Adrenal gland (tissue), 12 donors: ENCODE data around the gene RNF151. TPM values are rescaled to one million over a fixed set of nuclear protein-coding genes. Genes with fewer than 3 reads are reported as not detected.

Experiments used
- DNase-seq, 7 donors: peaks; one replicate each; pipeline ENCODE4 v3.0.0-alpha.2; 2019 to 2020
- H3K27ac ChIP-seq, 5 donors: fragments of 200-600 bp; sonication (generic) in 4 of 5; 1 replicate in 3 of 5; 2 replicates in 2 of 5; pipeline versions ENCODE4 v1.5.1 to v1.8.0; 2016 to 2020; ENCODE audit warnings: mild to moderate bottlenecking in 1 of 5
- H3K27me3 ChIP-seq: fragments of 200-600 bp; 2 replicates; pipeline ENCODE4 v1.8.0; 2021
- H3K36me3 ChIP-seq, 2 donors: fragments of 200-600 bp; replicated peaks in 1 of 2; 1 replicate in 1 of 2; 2 replicates in 1 of 2; pipeline versions ENCODE4 v1.5.1 to v1.8.0; 2018 to 2022
- H3K4me1 ChIP-seq, 2 donors: fragments of 200-600 bp; replicated peaks in 1 of 2; 1 replicate in 1 of 2; 2 replicates in 1 of 2; pipeline versions ENCODE4 v1.5.1 to v1.8.0; 2018 to 2021
- H3K4me3 ChIP-seq, 4 donors: fragments of 200-600 bp; sonication (generic) in 3 of 4; one replicate each; pipeline ENCODE4 v1.5.1; 2016 to 2018
- H3K9me3 ChIP-seq, 3 donors: fragments of 200-600 bp; sonication (generic) in 1 of 3; replicated peaks in 1 of 3; 1 replicate in 2 of 3; 2 replicates in 1 of 3; pipeline versions ENCODE4 v1.5.1 to v1.8.0; 2016 to 2021
- POLR2A ChIP-seq, 2 donors: fragments of 450-650 bp; IDR thresholded peaks; one replicate each; pipeline ENCODE4 v1.6.1; 2017; ENCODE audit warnings: antibody characterized with exemption in 2 of 2, mild to moderate bottlenecking in 2 of 2, moderate library complexity in 1 of 2
- WGBS, 4 donors: extraction: QIAGEN DNeasy Blood & Tissue Kit in 2 of 4; methylation state at CpG; one replicate each; pipeline versions ENCODE4 v1.1.5 to v1.1.7; 2013 to 2017; 5-methylcytosine and 5-hydroxymethylcytosine counted together
- intact Hi-C, 2 donors: fragments of 100-400 bp; cut with DNase I; formaldehyde crosslinking; loops; one replicate each; pipeline versions ENCODE4 v1.14.1 to v1.15.0; 2022 to 2023
- polyA plus RNA-seq, 3 donors: library from polyadenylated mRNA; stranded (reverse); fragments of 200-250 nt in 2 of 3; fragments of 350-450 nt in 1 of 3; fragmentation: Illumina TruSeq in 1 of 3; extraction: RNeasy Lipid Tissue Mini Kit (QIAGEN cat#74804) in 1 of 3; gene quantifications; one replicate each; pipeline ENCODE4 v1.2.3, GENCODE V29; 2013 to 2014
- total RNA-seq, 9 donors: library from RNA; depleted of rRNA in 4 of 9; stranded (reverse); fragments of >200 nt in 4 of 9; fragments of 120-200 nt in 1 of 9; fragmentation: NEBNext Ultra II Directional in 1 of 9; extraction: Animal tissue kit (Norgen Biotek cat#: 25700) in 1 of 9; gene quantifications; one replicate each; pipeline versions ENCODE4 v1.1.0 to v1.2.4, GENCODE V29; 2013 to 2023
- TF ChIP-seq, protein P1 (sequence below), 6 experiments: fragments of 450-650 bp in 4 of 6; fragments of 200-600 bp in 2 of 6; sonication (generic) in 1 of 6; IDR thresholded peaks; 1 replicate in 5 of 6; 2 replicates in 1 of 6; pipeline versions ENCODE4 v1.5.1 to v1.8.0; 2016 to 2021; ENCODE audit warnings: antibody characterized with exemption in 6 of 6, mild to moderate bottlenecking in 2 of 6, moderate library complexity in 1 of 6
- donor health status: healthy with polysubstance abuse.
- donor health status: Bipolar disorder and iron deficiency.
- donor health status: DM: yes; HTN: yes; CAD: no.
- donor health status: DM: no; HTN: no; CAD: no.
- donor health status: DM: no; HTN: no; CAD: no.
- donor health status: DM: yes; HTN: yes; CAD: no.

RNF151 gene
- total and polyA plus RNA-seq, 12 donors: 0.20 to 0.64 (median 0.47) TPM; not detected in 9

DNA sequence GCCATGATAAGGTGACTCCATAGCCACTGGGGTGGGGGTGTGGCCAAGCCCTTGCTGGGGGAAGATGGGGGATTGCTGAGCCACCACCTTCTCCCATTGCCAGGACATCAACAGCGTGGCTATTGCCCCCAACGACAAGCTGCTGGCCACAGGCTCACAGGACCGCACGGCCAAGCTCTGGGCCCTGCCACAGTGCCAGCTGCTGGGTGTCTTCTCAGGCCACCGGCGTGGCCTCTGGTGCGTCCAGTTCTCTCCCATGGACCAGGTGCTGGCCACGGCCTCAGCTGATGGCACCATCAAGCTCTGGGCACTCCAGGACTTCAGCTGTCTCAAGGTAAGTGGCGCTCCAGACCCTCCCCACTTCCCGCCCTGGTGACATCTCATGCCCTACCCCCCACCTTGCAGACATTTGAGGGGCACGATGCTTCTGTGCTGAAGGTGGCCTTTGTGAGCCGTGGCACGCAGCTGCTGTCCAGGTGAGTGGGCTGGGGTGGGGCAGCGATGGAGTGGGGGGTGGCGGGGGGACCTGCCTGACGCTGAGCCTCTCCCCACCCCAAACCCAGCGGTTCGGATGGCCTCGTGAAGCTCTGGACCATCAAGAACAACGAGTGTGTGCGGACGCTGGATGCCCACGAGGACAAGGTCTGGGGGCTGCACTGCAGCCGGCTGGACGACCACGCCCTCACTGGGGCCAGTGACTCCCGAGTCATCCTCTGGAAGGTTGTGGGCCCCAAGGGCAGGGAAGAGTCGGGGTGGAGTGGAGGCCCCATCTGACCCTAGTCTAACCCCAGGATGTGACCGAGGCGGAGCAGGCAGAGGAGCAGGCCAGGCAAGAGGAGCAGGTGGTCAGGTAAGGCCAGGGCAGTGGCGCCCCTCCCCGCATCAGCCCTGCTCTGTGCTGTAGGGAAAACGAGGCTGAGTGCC lies 10.6 kb downstream of the RNF151 start:
- no peak overlapping the region for H3K4me3 ChIP-seq
- peaks cover 0 to 47% of the 10 kb centered on the region in 2 donors for H3K36me3 ChIP-seq
- TF ChIP-seq, protein P1, sequence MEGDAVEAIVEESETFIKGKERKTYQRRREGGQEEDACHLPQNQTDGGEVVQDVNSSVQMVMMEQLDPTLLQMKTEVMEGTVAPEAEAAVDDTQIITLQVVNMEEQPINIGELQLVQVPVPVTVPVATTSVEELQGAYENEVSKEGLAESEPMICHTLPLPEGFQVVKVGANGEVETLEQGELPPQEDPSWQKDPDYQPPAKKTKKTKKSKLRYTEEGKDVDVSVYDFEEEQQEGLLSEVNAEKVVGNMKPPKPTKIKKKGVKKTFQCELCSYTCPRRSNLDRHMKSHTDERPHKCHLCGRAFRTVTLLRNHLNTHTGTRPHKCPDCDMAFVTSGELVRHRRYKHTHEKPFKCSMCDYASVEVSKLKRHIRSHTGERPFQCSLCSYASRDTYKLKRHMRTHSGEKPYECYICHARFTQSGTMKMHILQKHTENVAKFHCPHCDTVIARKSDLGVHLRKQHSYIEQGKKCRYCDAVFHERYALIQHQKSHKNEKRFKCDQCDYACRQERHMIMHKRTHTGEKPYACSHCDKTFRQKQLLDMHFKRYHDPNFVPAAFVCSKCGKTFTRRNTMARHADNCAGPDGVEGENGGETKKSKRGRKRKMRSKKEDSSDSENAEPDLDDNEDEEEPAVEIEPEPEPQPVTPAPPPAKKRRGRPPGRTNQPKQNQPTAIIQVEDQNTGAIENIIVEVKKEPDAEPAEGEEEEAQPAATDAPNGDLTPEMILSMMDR (IDR thresholded peaks at IDR 0.05): no peak
- TF ChIP-seq POLR2A (IDR thresholded peaks at IDR 0.05): no peak
- peaks cover 7 to 12% of the 10 kb centered on the region in 2 donors for H3K4me1 ChIP-seq
- no peak overlapping the region for H3K27ac ChIP-seq
- H3K9me3 ChIP-seq: no peaks in the 10 kb centered on the region
- peaks cover 26% of the 10 kb centered on the region for H3K27me3 ChIP-seq
- intact Hi-C loops: no loop called here
- no peak for DNase-seq
- WGBS, 4 donors: 89 to 94% (median 93%) methylated on average over 3 to 33 of the region's 33 CpGs

DNA sequence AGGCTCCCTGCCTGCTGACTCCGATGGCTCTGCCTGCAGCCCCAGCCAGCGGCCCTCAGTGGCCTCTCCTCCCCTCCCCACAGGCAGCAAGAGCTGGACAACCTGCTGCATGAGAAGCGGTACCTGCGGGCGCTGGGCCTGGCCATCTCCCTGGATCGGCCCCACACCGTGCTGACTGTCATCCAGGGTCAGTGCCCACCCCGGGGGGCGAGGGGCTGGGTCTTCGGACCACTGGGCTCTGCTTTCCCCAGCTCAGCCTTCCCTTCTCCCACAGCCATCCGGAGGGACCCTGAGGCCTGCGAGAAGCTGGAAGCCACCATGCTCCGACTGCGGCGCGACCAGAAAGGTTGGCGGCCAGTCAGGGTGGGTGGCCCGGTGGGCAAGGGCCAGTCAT lies 11.2 kb downstream of the RNF151 start:
- TF ChIP-seq POLR2A (IDR thresholded peaks at IDR 0.05): no peak
- TF ChIP-seq, protein P1 (IDR thresholded peaks at IDR 0.05): no peak
- Histone ChIP-seq H3K4me3 (no peak overlapping the region), H3K36me3 (peaks cover 0 to 47% of the 10 kb centered on the region in 2 donors), H3K27ac (no peak overlapping the region), H3K27me3 (peaks cover 26% of the 10 kb centered on the region), H3K9me3 (no peaks in the 10 kb centered on the region), H3K4me1 (peaks cover 2 to 5% of the 10 kb centered on the region in 2 donors)
- intact Hi-C loops: no loop called here
- no peak for DNase-seq
- WGBS, 4 donors: 93 to 97% (median 95%) methylated on average over 5 to 18 of the region's 18 CpGs; no CpG with 5 or more reads in 1 of the 4 donors

DNA sequence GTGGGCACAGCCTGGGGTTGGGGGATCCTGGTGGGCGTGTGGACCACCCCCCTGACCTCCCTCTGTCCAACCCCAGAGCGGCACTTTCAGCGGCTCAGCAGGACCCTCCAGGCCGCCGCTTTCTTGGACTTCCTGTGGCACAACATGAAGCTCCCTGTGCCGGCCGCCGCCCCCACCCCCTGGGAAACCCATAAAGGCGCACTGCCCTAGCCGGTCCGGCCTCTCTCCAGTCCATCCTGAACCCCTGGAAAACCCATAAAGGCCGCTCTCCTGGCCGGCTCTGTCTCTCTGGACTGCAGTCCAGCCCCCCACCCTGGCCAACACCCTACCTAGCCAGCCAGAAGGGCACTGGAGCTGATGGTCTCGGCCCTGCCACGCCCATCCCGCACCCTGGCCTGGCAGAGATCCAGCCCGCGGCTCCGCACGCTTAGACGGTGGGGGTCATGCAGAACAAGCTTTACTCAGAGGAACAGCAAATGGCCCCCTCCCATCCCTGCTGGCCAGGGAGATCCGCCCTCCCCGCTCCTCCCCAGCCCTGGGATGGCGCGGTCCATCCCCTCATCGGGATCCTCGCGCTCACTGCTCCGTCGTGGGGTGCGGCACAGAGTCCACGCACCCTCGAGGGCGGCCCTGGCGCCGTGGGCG lies 11.9 kb downstream of the RNF151 start:
- intact Hi-C loops: no loop called here
- no peak for DNase-seq
- no peaks in the 10 kb centered on the region for H3K9me3 ChIP-seq
- no peak overlapping the region for H3K27ac ChIP-seq
- H3K4me1 ChIP-seq: peaks cover 0 to 7% of the 10 kb centered on the region in 2 donors
- peaks cover 26% of the 10 kb centered on the region for H3K27me3 ChIP-seq
- TF ChIP-seq POLR2A (IDR thresholded peaks at IDR 0.05): no peak
- TF ChIP-seq, protein P1 (IDR thresholded peaks at IDR 0.05): no peak
- no peak overlapping the region for H3K4me3 ChIP-seq
- WGBS, 4 donors: 82 to 91% (median 82%) methylated on average over 12 to 37 of the region's 37 CpGs
- H3K36me3 ChIP-seq: peaks cover 0 to 47% of the 10 kb centered on the region in 2 donors

DNA sequence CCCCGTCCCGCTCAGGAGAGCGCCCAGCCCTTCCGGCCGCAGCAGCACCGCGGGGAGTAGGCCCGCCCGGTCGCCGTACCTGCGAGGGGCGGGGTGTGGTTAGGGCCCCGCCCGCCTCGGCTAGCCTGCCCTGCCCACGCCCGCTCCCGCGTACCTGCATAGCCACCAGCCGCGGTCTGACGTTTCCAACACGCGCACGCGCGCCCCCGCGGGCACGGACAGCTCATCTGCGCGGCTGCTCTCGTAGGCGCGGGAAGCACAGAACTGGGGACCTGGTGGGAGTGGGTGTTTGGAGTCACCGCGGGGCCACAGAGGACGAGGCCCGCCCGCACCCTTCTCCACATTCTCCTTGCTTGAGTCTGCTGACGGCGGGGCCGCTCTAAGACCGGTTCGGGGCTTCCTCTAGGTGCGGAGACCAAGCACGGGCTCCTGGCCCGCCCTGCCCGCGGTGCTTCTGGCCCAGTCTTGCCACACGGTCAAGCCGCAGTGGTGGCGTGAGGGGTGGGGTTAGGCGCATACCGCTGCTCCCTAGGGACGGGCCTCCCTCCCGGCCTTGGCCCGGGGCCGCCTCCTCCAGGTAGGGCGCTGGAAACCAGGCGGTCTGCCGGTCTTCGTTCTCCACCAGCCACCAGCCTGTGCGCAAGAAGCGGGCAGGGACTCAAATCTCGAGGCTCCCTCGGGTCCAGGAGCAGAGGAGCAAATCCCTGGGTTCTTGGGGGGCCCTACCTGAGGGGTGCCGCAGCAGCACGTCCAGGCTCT lies 12.8 kb downstream of the RNF151 start:
- Histone ChIP-seq H3K36me3 (peaks cover 0 to 42% of the 10 kb centered on the region in 2 donors), H3K27me3 (peaks cover 26% of the 10 kb centered on the region), H3K4me1 (peaks cover 0 to 8% of the 10 kb centered on the region in 2 donors), H3K4me3 (no peak overlapping the region), H3K9me3 (no peaks in the 10 kb centered on the region), H3K27ac (no peak overlapping the region)
- WGBS, 4 donors: 37 to 54% (median 40%) methylated on average over 16 to 70 of the region's 70 CpGs
- intact Hi-C loops: no loop called here
- TF ChIP-seq, protein P1 (IDR thresholded peaks at IDR 0.05): no peak
- TF ChIP-seq POLR2A (IDR thresholded peaks at IDR 0.05): no peak
- DNase-seq: no peak
